ENCODE measurements around the gene LHPP. TPM values are rescaled to one million over a fixed set of nuclear protein-coding genes. Genes with fewer than 3 reads are reported as not detected.

Gene LHPP
- total and polyA plus RNA-seq, 2 experiments from 2014 or later = 27.4 to 40.2 TPM

- ATAC-seq (no peak), DNase-seq (ENCODE audit: low spot score) (no peak)
- no peak overlapping the region for H3K27ac Mint-ChIP-seq
- H3K27ac ChIP-seq (ENCODE audit: low read depth) = no peak overlapping the region
- H3K36me3 Mint-ChIP-seq (ENCODE audit: low read depth) = peaks cover 57% of the 10 kb centered on the region
- H4K20me1 ChIP-seq (replicated peaks; ENCODE audit: insufficient read depth) = no peaks in the 10 kb centered on the region
- no peak overlapping the region for H3K4me3 ChIP-seq
- H3F3A ChIP-seq (replicated peaks; ENCODE audit: low read depth) = no peaks in the 10 kb centered on the region
- no peaks in the 10 kb centered on the region for H3K27me3 ChIP-seq (ENCODE audit: insufficient read depth)
- H3K36me3 ChIP-seq (ENCODE audit: insufficient read depth) = no peaks in the 10 kb centered on the region; the same call in 1 of the 2 replicates
- H3K79me2 ChIP-seq (replicated peaks; ENCODE audit: insufficient read depth) = no peaks in the 10 kb centered on the region; the same call in 1 of the 2 replicates
- H3K4me1 ChIP-seq (ENCODE audit: insufficient read depth) = peaks cover 25% of the 10 kb centered on the region
- H3K4me2 ChIP-seq = no peak overlapping the region
- H3K9me2 ChIP-seq (ENCODE audit: insufficient read depth) = no peaks in the 10 kb centered on the region
- TF ChIP-seq EZH2 (IDR thresholded peaks at IDR 0.05; ENCODE audit: low read depth, unreplicated experiment) = no peak
- TF ChIP-seq ZNF331 (CRISPR knock-in tag; IDR thresholded peaks at IDR 0.05; ENCODE audit: low read depth) = no peak
- no peak for TF ChIP-seq STAT1 (IDR thresholded peaks at IDR 0.05; ENCODE audit: unreplicated experiment)
- TF ChIP-seq ZNF114 (CRISPR knock-in tag; IDR thresholded peaks at IDR 0.05) = no peak
- TF ChIP-seq ETS1 (IDR thresholded peaks at IDR 0.05) = no peak
- TF ChIP-seq ZNF462 (CRISPR knock-in tag; IDR thresholded peaks at IDR 0.05) = no peak
- TF ChIP-seq NANOG (IDR thresholded peaks at IDR 0.05; ENCODE audit: borderline replicate concordance) = no peak
- no peak for TF ChIP-seq POLR2AphosphoS5 (IDR thresholded peaks at IDR 0.05; ENCODE audit: low read depth)
- TF ChIP-seq CTCF (conservative IDR thresholded peaks at IDR 0.05; ENCODE audit: low read depth in 2 of 2) = no peak
- TF ChIP-seq CREB1 (CRISPR knock-in tag; IDR thresholded peaks at IDR 0.05; ENCODE audit: low read depth) = no peak
- TF ChIP-seq JUNB (IDR thresholded peaks at IDR 0.05; ENCODE audit: unreplicated experiment) = no peak
- TF ChIP-seq REST (IDR thresholded peaks at IDR 0.05; ENCODE audit: unreplicated experiment) = no peak
- peaks cover 23% of the 10 kb centered on the region for H3K4me1 Mint-ChIP-seq
- no peak overlapping the region for H2AFZ ChIP-seq
- peaks cover 5% of the 10 kb centered on the region for H3K27me3 Mint-ChIP-seq (ENCODE audit: insufficient read depth, low read depth, poor library complexity)
- peaks cover 20% of the 10 kb centered on the region for H3K9me3 Mint-ChIP-seq
- no peak overlapping the region for H3K4me3 Mint-ChIP-seq
These were observed 22.4 kb downstream of the LHPP start for GRCh38 chr10:124484031-124484430.

Data from GM23338 (cell line).